HepG2 (cell line): ENCODE measurements around the gene ACE2.

Experiments
- HDAC6 ChIP-seq: fragments of 200-600 bp; sonication (generic); IDR thresholded peaks from 2 replicates; pipeline ENCODE4 v1.7.0; 2017; ENCODE audit warnings: mild to moderate bottlenecking, antibody characterized with exemption, low read length, low read depth
- MYC ChIP-seq: sonication (generic); formaldehyde crosslinking; IDR thresholded peaks from 2 replicates; pipeline ENCODE4 v1.9.0; 2021; ENCODE audit warnings: missing genetic modification reagents, borderline replicate concordance
- STAG1 ChIP-seq: sonication (generic); formaldehyde crosslinking; IDR thresholded peaks from 2 replicates; pipeline ENCODE4 v1.4.0; 2020; ENCODE audit warnings: missing genetic modification reagents
- TBX2 ChIP-seq: sonication (generic); formaldehyde crosslinking; IDR thresholded peaks from 2 replicates; pipeline ENCODE4 v1.5.0; 2020; ENCODE audit warnings: missing genetic modification reagents, mild to moderate bottlenecking, borderline replicate concordance
- TF ChIP-seq, protein P1 (sequence below): sonication (generic); formaldehyde crosslinking; IDR thresholded peaks from 2 replicates; pipeline ENCODE4 v1.8.0; 2022; ENCODE audit warnings: missing genetic modification reagents, mild to moderate bottlenecking, borderline replicate concordance
- TF ChIP-seq, protein P2 (sequence below): sonication (generic); formaldehyde crosslinking; IDR thresholded peaks from 2 replicates; pipeline ENCODE4 v1.5.0; 2020; ENCODE audit warnings: mild to moderate bottlenecking, missing genetic modification reagents, moderate library complexity

DNA sequence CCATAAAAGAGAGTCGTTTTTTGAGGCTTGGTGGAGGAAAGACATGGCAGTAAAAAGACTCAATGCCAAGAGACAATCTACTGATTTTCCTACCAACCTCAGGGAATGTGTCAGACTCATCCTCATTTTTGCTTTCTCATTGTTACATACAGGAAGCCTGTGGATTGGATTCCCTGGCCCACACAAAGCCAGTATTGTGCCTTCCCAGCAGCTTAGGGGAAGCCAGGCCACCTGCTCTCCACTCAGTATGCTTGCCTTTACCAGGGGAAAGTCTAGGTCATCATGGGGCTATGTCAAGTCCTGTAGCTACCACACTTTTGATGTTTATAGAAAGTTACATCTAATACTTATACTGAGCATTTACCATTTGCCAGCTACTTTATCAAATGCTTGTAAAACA lies 89.2 kb downstream of the ACE2 start:
- no peak for TF ChIP-seq HDAC6
- TF ChIP-seq, protein P1, sequence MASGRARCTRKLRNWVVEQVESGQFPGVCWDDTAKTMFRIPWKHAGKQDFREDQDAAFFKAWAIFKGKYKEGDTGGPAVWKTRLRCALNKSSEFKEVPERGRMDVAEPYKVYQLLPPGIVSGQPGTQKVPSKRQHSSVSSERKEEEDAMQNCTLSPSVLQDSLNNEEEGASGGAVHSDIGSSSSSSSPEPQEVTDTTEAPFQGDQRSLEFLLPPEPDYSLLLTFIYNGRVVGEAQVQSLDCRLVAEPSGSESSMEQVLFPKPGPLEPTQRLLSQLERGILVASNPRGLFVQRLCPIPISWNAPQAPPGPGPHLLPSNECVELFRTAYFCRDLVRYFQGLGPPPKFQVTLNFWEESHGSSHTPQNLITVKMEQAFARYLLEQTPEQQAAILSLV: no peak
- TF ChIP-seq TBX2 (CRISPR knock-in tag): no peak
- TF ChIP-seq, protein P2, sequence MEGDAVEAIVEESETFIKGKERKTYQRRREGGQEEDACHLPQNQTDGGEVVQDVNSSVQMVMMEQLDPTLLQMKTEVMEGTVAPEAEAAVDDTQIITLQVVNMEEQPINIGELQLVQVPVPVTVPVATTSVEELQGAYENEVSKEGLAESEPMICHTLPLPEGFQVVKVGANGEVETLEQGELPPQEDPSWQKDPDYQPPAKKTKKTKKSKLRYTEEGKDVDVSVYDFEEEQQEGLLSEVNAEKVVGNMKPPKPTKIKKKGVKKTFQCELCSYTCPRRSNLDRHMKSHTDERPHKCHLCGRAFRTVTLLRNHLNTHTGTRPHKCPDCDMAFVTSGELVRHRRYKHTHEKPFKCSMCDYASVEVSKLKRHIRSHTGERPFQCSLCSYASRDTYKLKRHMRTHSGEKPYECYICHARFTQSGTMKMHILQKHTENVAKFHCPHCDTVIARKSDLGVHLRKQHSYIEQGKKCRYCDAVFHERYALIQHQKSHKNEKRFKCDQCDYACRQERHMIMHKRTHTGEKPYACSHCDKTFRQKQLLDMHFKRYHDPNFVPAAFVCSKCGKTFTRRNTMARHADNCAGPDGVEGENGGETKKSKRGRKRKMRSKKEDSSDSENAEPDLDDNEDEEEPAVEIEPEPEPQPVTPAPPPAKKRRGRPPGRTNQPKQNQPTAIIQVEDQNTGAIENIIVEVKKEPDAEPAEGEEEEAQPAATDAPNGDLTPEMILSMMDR (CRISPR knock-in tag): no peak
- TF ChIP-seq MYC (CRISPR knock-in tag): no peak
- no peak for TF ChIP-seq STAG1
